HG02642 (cell line): ENCODE data around the gene KCNS3.

Experiments
- ATAC-seq: cut with Tn5 transposase; IDR thresholded peaks from one replicate; pipeline ENCODE4 v1.9.1; 2021; ENCODE audit warnings: mild to moderate bottlenecking; ENCODE audit not compliant: unreplicated experiment, poor library complexity

The KCNS3 gene

GRCh38 chr2:17981936-17982335 lies 103.5 kb downstream of the KCNS3 start:
- ATAC-seq, result no peak
